Small intestine (tissue), 7 donors: Measurements from ENCODE around the gene FKTN. TPM values are rescaled to one million over a fixed set of nuclear protein-coding genes. Genes with fewer than 3 reads are reported as not detected.
"Not testable (repeated sequence)": the region's sequence is repeated elsewhere in the genome, so short reads cannot be mapped to it uniquely, and the experiment has no call there.

Source experiments
- DNase-seq, 2 donors: peaks; one replicate each; pipeline versions ENCODE4 v3.0.0 to v3.0.0-alpha.2; 2013
- FAIRE-seq: peaks from 2 replicates; lab custom pipeline; 2012; peaks lifted over from hg19 to GRCh38; lab: Jason Lieb, UNC
- H3K27ac ChIP-seq, 3 donors: one replicate each; pipeline ENCODE4 v1.5.1; 2013; ENCODE audit warnings: low read length in 2 of 3, mild to moderate bottlenecking in 2 of 3, control low read depth in 1 of 3, inconsistent platforms in 1 of 3, low read depth in 1 of 3, moderate library complexity in 1 of 3
- H3K27me3 ChIP-seq, 3 donors: one replicate each; pipeline ENCODE4 v1.6.1; 2013; ENCODE audit warnings: low read length in 3 of 3, inconsistent platforms in 1 of 3; ENCODE audit not compliant: control insufficient read depth in 3 of 3, insufficient read depth in 3 of 3
- H3K36me3 ChIP-seq, 3 donors: one replicate each; pipeline ENCODE4 v1.6.1; 2013; ENCODE audit warnings: low read length in 3 of 3, inconsistent platforms in 1 of 3, low read depth in 1 of 3, mild to moderate bottlenecking in 1 of 3, moderate library complexity in 1 of 3; ENCODE audit not compliant: control insufficient read depth in 3 of 3, insufficient read depth in 2 of 3
- H3K4me1 ChIP-seq, 3 donors: one replicate each; pipeline ENCODE4 v1.6.1; 2013; ENCODE audit warnings: low read length in 2 of 3, inconsistent platforms in 1 of 3, low read depth in 1 of 3, mild to moderate bottlenecking in 1 of 3, moderate library complexity in 1 of 3; ENCODE audit not compliant: control insufficient read depth in 3 of 3, insufficient read depth in 2 of 3
- H3K4me3 ChIP-seq, 3 donors: one replicate each; pipeline ENCODE4 v1.5.1; 2013; ENCODE audit warnings: low read length in 3 of 3, control low read depth in 1 of 3, inconsistent platforms in 1 of 3, low read depth in 1 of 3, mild to moderate bottlenecking in 1 of 3, moderate library complexity in 1 of 3
- H3K9me3 ChIP-seq, 2 donors: one replicate each; pipeline ENCODE4 v1.6.1; 2013; ENCODE audit warnings: low read depth in 1 of 2, low read length in 1 of 2; ENCODE audit not compliant: control insufficient read depth in 2 of 2, insufficient read depth in 1 of 2
- WGBS, 3 donors: extraction: QIAGEN DNeasy Blood & Tissue Kit; methylation state at CpG; one replicate each; pipeline ENCODE4 v1.1.7; 2013; 5-methylcytosine and 5-hydroxymethylcytosine counted together
- polyA plus RNA-seq, 4 donors: library from polyadenylated mRNA; stranded (reverse) in 3 of 4; unstranded in 1 of 4; fragments of 200-250 nt in 3 of 4; fragments of 120-200 nt in 1 of 4; gene quantifications; one replicate each; pipeline versions ENCODE4 v1.2.1 to v1.2.3, GENCODE V29; 2013
- donor health status: healthy with polysubstance abuse.
- donor health status: control.
- donor health status: control.
- donor health status: Bipolar disorder and iron deficiency.
- donor health status: healthy.

Gene FKTN
- polyA plus RNA-seq, 4 donors: 0.67 to 17.3 (median 2.7) TPM

DNA sequence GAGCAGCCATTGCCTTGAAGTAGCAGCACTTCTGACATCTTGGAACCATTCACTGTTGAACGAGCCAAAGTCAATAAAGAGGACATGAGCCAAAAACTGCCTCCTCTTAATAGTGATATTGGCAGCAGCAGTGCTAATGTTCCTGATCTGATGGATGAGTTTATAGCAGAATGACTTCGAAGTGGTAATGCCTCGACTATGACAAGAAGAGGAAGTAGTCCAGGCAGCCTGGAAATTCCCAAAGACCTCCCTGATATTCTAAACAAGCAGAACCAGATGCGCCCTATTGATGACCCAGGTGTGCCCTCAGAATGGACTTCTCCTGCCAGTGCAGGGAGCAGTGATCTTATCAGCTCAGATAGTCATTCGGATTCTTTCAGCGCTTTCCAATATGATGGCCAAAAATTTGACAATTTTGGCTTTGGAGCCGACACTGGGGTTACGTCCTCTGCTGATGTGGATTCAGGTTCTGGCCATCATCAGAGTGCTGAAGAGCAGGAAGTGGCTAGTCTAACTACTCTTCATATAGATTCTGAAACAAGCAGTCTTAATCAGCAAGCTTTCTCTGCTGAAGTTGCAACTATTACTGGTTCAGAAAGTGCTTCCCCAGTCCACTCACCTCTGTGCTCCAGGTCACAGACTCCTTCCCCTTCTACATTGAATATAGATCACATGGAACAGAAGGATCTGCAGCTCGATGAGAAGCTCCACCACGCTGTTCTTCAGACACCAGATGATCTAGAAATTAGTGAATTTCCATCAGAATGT is 35.1 kb upstream of the FKTN start:
- FAIRE-seq: not testable (repeated sequence)

DNA sequence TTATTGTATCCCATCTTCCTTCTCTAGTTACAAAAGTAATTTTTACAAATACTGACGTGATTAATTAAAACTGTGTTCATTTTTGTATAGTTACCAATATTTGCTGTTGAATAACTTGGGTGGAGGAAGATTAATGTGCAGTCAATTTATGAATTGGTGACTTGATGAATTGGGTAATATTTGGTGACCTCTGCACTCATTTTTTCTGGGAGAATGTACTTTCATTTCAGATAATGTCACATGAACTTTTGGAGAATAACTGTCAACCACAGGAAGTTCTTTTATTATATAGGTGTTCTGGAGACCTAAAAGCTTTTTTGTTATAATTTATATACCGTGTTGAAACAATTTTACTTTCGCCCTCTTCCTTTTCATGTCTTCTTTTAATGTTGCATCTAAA is 26.4 kb upstream of the FKTN start:
- Histone ChIP-seq H3K27me3 (no peaks in the 10 kb centered on the region), H3K36me3 (peaks cover 0 to 1% (median 0%) of the 10 kb centered on the region in 3 donors), H3K9me3 (no peaks in the 10 kb centered on the region), H3K4me1 (no peaks in the 10 kb centered on the region), H3K4me3 (no peak overlapping the region), H3K27ac (no peak overlapping the region)
- DNase-seq: peak in 1 of 2 donors; percentile 25
- 38 to 67% (median 57%) methylated on average over 3 of the region's 3 CpGs for WGBS, 3 donors
- no peak for FAIRE-seq

More for the DNA sequence above, 35.1 kb upstream of the FKTN start:
- H3K9me3 ChIP-seq, H3K27me3 ChIP-seq, H3K27ac ChIP-seq, DNase-seq, H3K4me3 ChIP-seq, H3K4me1 ChIP-seq, H3K36me3 ChIP-seq: not testable (repeated sequence)
- WGBS, 3 donors: 70 to 83% (median 71%) methylated on average over 9 to 10 of the region's 10 CpGs

DNA sequence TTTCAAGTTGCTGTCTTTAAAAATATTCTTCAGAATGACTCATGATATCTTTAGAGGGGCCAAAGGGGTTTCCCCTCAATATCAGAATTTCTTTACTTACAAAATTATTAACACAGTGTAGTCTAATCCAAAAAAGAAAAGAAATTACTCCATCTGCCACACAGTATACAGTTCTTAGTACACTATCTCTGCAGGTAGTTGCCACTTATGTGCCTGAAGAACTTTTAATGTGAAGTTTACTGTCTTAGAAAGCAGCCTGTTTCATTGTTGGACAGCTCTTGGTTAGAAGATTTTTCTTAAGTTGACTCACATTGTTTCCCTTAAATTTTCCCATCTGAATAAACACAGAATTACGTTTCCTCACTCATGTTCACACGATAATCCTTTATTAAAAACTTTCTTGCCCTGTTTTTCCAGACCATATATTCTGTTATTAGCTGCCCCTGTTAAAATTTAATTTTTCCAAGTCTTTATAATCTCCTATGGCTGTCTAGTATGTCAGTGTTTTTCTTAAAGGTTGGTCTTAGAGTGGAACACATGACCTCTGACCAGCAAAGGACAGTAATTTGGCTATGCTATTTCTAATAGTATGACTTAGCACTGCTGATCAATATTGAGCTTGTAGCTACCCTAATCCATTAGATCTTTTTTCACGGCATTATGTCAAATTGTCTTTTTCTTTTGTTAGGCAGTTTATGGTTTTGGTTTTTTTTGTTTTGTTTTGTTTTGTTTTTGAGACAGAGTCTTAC is 21.8 kb upstream of the FKTN start:
- H3K9me3 ChIP-seq: no peaks in the 10 kb centered on the region
- no peak overlapping the region for H3K27ac ChIP-seq
- no peak for FAIRE-seq

DNA sequence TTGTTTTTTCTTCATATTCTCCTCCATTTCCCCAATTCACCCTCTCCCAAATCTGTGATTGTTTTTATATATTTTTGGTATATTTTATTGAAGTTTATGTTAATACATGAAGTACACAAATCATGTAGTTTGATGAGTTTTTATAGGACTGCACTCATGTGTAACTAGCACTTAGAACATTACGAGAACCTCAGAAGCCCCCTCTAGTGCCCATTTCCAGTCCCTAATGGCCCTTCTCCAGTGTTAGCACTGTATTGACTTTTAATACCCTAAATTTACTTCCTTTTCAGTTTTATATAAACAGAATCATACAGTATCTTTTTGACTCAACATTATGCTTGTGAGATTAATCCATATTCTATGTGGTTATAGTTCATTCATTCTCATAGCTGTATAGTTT is 18.5 kb upstream of the FKTN start:
- FAIRE-seq (no peak), DNase-seq (no peak)
- Histone ChIP-seq H3K9me3 (no peaks in the 10 kb centered on the region), H3K4me1 (no peaks in the 10 kb centered on the region), H3K27ac (no peak overlapping the region), H3K27me3 (no peaks in the 10 kb centered on the region), H3K36me3 (peaks cover 0 to 1% (median 0%) of the 10 kb centered on the region in 3 donors), H3K4me3 (no peak overlapping the region)
- 93 to 100% (median 96%) methylated on average over 1 of the region's 1 CpG for WGBS, 3 donors

More for the DNA sequence above, 21.8 kb upstream of the FKTN start:
- H3K27me3 ChIP-seq: no peaks in the 10 kb centered on the region
- no peak for DNase-seq
- no peaks in the 10 kb centered on the region for H3K4me1 ChIP-seq
- peaks cover 0 to 1% (median 0%) of the 10 kb centered on the region in 3 donors for H3K36me3 ChIP-seq
- no peak overlapping the region for H3K4me3 ChIP-seq
- 78 to 94% (median 85%) methylated on average over 3 of the region's 3 CpGs for WGBS, 3 donors

DNA sequence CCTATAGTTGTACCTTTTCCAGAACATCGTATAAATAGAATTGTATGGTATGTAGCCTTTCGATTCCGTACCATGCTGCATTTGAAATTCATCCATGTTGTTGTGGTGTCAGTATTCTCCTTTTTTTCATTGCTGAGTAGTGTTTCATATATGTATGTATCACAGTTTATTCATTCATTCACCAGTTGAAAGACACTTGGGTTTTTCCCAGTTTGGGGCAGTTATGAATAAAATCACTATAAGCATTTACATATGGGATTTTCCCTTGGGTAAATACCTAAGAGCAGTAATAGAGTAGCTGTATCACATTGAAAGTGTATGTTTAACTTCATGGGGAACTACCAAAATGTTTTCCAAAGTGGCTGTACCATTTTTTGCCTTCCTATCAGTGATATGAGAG is 16.1 kb upstream of the FKTN start:
- Histone ChIP-seq H3K36me3 (peaks cover 0 to 2% (median 0%) of the 10 kb centered on the region in 3 donors), H3K4me1 (no peaks in the 10 kb centered on the region), H3K4me3 (no peak overlapping the region), H3K9me3 (no peaks in the 10 kb centered on the region), H3K27me3 (no peaks in the 10 kb centered on the region), H3K27ac (no peak overlapping the region)
- FAIRE-seq (no peak), DNase-seq (no peak)
- WGBS, 3 donors: 83 to 92% (median 89%) methylated on average over 3 of the region's 3 CpGs

DNA sequence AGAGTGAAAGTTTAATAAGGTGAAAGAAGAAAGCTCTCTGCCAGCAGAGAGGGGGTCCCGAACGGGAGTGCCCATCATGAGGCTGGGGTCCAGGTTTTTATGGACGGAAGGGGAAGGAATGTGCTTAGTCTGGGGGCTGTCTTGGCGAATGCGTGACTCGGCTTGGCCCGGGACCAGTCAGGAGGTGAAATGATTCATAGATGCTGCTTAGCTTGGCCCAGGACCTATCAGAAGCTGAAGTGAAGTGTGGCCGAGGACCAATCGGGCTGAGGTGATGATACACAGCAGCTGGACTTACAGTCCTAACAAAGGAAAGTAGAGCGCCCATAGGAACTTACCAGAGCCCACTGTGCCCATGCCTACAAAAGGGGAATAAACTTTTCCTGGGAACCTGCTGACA is 3.9 kb upstream of the FKTN start:
- FAIRE-seq (no peak), DNase-seq (no peak)
- Histone ChIP-seq H3K4me3 (no peak overlapping the region), H3K4me1 (peaks cover 0 to 3% (median 2%) of the 10 kb centered on the region in 3 donors), H3K9me3 (no peaks in the 10 kb centered on the region), H3K36me3 (no peaks in the 10 kb centered on the region), H3K27ac (no peak overlapping the region), H3K27me3 (no peaks in the 10 kb centered on the region)
- WGBS, 3 donors: 83 to 92% (median 83%) methylated on average over 10 of the region's 10 CpGs

DNA sequence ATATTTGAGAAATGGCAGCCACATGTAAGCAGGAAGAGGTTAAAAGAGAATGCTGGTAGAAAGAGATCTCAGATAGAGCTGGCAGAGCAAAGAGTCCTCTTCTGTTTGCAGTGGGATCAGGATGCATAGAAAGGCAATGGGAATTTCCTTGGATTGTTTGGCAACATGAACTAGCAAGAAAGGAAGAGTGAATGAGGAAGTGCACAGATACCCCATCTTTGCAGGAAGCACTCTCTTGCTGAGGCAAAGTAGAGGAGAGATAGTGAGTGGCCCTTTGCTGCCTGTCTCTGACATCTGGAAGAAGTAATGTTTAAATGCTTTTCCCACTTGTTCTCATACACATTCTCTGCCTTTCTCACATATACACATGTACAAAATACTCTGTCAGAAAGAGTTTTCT is 14.5 kb downstream of the FKTN start:
- DNase-seq: no peak
- H3K36me3 ChIP-seq: no peaks in the 10 kb centered on the region

DNA sequence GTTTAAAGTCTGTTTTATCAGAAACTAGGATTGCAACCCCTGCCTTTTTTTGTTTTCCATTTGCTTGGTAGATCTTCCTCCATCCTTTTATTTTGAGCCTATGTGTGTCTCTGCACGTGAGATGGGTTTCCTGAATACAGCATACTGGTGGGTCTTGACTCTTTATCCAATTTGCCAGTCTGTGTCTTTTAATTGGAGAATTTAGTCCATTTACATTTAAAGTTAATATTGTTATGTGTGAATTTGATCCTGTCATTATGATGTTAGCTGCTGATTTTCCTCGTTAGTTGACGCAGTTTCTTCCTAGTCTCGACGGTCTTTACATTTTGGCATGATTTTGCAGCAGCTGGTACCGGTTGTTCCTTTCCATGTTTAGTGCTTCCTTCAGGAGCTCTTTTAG is 22.0 kb downstream of the FKTN start:
- DNase-seq, H3K27ac ChIP-seq, H3K36me3 ChIP-seq, H3K4me3 ChIP-seq, FAIRE-seq, H3K9me3 ChIP-seq, H3K4me1 ChIP-seq, H3K27me3 ChIP-seq: not testable (repeated sequence)
- WGBS, 3 donors: 92 to 99% (median 97%) methylated on average over 5 to 6 of the region's 6 CpGs

More for the DNA sequence above, 14.5 kb downstream of the FKTN start:
- no peak overlapping the region for H3K4me3 ChIP-seq
- no peak overlapping the region for H3K27ac ChIP-seq
- H3K4me1 ChIP-seq: no peaks in the 10 kb centered on the region
- H3K27me3 ChIP-seq: no peaks in the 10 kb centered on the region
- no peak for FAIRE-seq
- H3K9me3 ChIP-seq: no peaks in the 10 kb centered on the region
